Epithelial cell of proximal tubule (primary cell): ENCODE results near the gene SCGB2B2. TPM values are rescaled to one million over a fixed set of nuclear protein-coding genes. Genes with fewer than 3 reads are reported as not detected.

ENCODE experiments used
- DNase-seq: peaks from one replicate; pipeline ENCODE4 v3.0.0-alpha.2; 2011; ENCODE audit warnings: low read depth
- H3K4me3 ChIP-seq: 2 replicates; pipeline ENCODE4 v1.5.1; 2011; ENCODE audit warnings: low read depth, mild to moderate bottlenecking, low read length
- CTCF ChIP-seq: conservative IDR thresholded peaks from 2 replicates; pipeline ENCODE4 v1.5.1; 2012; ENCODE audit warnings: low read depth, mild to moderate bottlenecking, low read length
- total RNA-seq: library from RNA; depleted of rRNA; stranded (reverse); fragments of >200 nt; gene quantifications from 2 replicates; pipeline ENCODE4 v1.2.3, GENCODE V29; 2015

SCGB2B2 gene
- total RNA-seq, 1 donor from 2014 or later = not detected

GRCh38 chr19:34649886-34650543 is 26.9 kb downstream of the SCGB2B2 start:
- H3K4me3 ChIP-seq = no peak overlapping the region
- no peak for DNase-seq
- no peak for TF ChIP-seq CTCF

GRCh38 chr19:34645551-34645950 is 31.4 kb downstream of the SCGB2B2 start:
- TF ChIP-seq CTCF = no peak
- no peak overlapping the region for H3K4me3 ChIP-seq
- DNase-seq = no peak

GRCh38 chr19:34644991-34645461 is 31.9 kb downstream of the SCGB2B2 start:
- DNase-seq = no peak
- TF ChIP-seq CTCF = no peak
- no peak overlapping the region for H3K4me3 ChIP-seq

GRCh38 chr19:34642241-34642640 is 34.7 kb downstream of the SCGB2B2 start:
- no peak for TF ChIP-seq CTCF
- H3K4me3 ChIP-seq = no peak overlapping the region
- DNase-seq = no peak

- peak; percentile 64 for TF ChIP-seq CTCF
- no peak for DNase-seq
- no peak overlapping the region for H3K4me3 ChIP-seq
Observed at GRCh38 chr19:34639491-34640085, 37.4 kb downstream of the SCGB2B2 start.

GRCh38 chr19:34633802-34634201 is 43.2 kb downstream of the SCGB2B2 start:
- no peak for DNase-seq
- no peak for TF ChIP-seq CTCF
- no peak overlapping the region for H3K4me3 ChIP-seq

Other genes starting within 250 kb of the SCGB2B2 start
- gene UBA2, start 248.8 kb downstream of the SCGB2B2 start, total RNA-seq = 98.9 and 140 TPM in 2 replicates
- 4.5 and 27.9 TPM in 2 replicates for gene WTIP, start 195.4 kb downstream of the SCGB2B2 start, total RNA-seq
- gene ZNF302, start 519 bp upstream of the SCGB2B2 start, total RNA-seq = 5.9 and 10.5 TPM in 2 replicates
- 5.1 and 5.6 TPM in 2 replicates for gene ZNF181, start 57.1 kb upstream of the SCGB2B2 start, total RNA-seq
- gene ZNF599, start 96.1 kb upstream of the SCGB2B2 start, total RNA-seq = 4.0 and 5.7 TPM in 2 replicates
- 0.87 and 1.2 TPM in 2 replicates for gene ZNF30, start 249.7 kb upstream of the SCGB2B2 start, total RNA-seq